ENCODE data around the gene TMEM184B. TPM values are rescaled to one million over a fixed set of nuclear protein-coding genes. Genes with fewer than 3 reads are reported as not detected.

TMEM184B gene
- total and polyA plus RNA-seq, 2 of the 8 experiments (the other 6 are each of a cell fraction or from before 2014, with no cell fraction given): 41.6 to 81.0 TPM

GRCh38 chr22:38221407-38221806, 51.4 kb downstream of the TMEM184B start (continued):
- TF ChIP-seq SIN3A (conservative IDR thresholded peaks at IDR 0.05 in 1 of 2, IDR thresholded peaks at IDR 0.05 in 1 of 2; ENCODE audit: low read depth in 1 of 2, low read length in 2 of 2): no peak
- no peak for TF ChIP-seq POLR2AphosphoS5 (IDR thresholded peaks at IDR 0.05; ENCODE audit: low read depth, low read length)
